Mesothelial cell of epicardium (in vitro differentiated cells): Measurements from ENCODE around the gene UTP14C. TPM values are rescaled to one million over a fixed set of nuclear protein-coding genes. Genes with fewer than 3 reads are reported as not detected.
"Not testable (repeated sequence)": the region's sequence is repeated elsewhere in the genome, so short reads cannot be mapped to it uniquely, and the experiment has no call there.

Experiments used
- DNase-seq, 2 experiments: peaks; one replicate each; pipeline ENCODE4 v3.0.0; 2021; ENCODE audit warnings: low spot score in 2 of 2; ENCODE audit not compliant: unreplicated experiment in 2 of 2
- H3K27ac Mint-ChIP-seq: 2 replicates; pipeline ENCODE4 v1.8.0; 2021; ENCODE audit warnings: mixed read lengths
- H3K27me3 Mint-ChIP-seq: 2 replicates; pipeline ENCODE4 v1.8.0; 2021; ENCODE audit warnings: low read depth, mixed read lengths
- H3K36me3 Mint-ChIP-seq: 2 replicates; pipeline ENCODE4 v1.8.0; 2021; ENCODE audit warnings: mixed read lengths
- H3K4me1 Mint-ChIP-seq: 2 replicates; pipeline ENCODE4 v1.8.0; 2021; ENCODE audit warnings: mixed read lengths
- H3K4me3 Mint-ChIP-seq: 2 replicates; pipeline ENCODE4 v1.8.0; 2021; ENCODE audit warnings: mild to moderate bottlenecking, moderate library complexity, mixed read lengths
- H3K9me3 Mint-ChIP-seq: 2 replicates; pipeline ENCODE4 v1.8.0; 2021; ENCODE audit warnings: mixed read lengths
- total RNA-seq: library from RNA; stranded (reverse); gene quantifications from 3 replicates; pipeline ENCODE4 v1.2.1, GENCODE V29; 2021
- TF ChIP-seq, protein P1 (sequence below): fragments of 200-600 bp; sonication (generic); IDR thresholded peaks from one replicate; pipeline ENCODE4 v1.5.0; 2021; ENCODE audit warnings: antibody characterized with exemption; ENCODE audit not compliant: unreplicated experiment

UTP14C gene
- total RNA-seq, 1 donor from 2014 or later: 27.1 TPM

DNA sequence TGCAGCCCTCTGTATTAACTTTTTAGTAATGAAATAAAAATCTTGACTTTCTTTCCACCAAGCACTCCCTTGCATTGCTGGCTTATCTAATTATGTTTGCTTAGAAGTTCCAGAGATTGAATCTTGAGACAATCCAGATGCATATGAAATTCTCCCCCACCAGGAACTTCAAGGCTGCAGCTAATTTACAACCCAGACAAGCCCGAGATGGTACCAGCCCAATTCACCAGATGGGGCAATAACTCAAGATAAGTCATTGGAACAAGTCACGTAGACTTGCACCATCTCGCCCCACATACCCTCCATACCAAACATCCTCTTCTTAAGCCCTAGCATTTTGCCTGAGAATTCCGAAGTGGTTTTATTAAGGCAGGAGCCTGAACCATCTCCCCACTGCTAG lies 29.0 kb downstream of the UTP14C start:
- peaks cover 10% of the 10 kb centered on the region for H3K36me3 Mint-ChIP-seq
- TF ChIP-seq, protein P1, sequence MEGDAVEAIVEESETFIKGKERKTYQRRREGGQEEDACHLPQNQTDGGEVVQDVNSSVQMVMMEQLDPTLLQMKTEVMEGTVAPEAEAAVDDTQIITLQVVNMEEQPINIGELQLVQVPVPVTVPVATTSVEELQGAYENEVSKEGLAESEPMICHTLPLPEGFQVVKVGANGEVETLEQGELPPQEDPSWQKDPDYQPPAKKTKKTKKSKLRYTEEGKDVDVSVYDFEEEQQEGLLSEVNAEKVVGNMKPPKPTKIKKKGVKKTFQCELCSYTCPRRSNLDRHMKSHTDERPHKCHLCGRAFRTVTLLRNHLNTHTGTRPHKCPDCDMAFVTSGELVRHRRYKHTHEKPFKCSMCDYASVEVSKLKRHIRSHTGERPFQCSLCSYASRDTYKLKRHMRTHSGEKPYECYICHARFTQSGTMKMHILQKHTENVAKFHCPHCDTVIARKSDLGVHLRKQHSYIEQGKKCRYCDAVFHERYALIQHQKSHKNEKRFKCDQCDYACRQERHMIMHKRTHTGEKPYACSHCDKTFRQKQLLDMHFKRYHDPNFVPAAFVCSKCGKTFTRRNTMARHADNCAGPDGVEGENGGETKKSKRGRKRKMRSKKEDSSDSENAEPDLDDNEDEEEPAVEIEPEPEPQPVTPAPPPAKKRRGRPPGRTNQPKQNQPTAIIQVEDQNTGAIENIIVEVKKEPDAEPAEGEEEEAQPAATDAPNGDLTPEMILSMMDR: no peak
- peak in 1 of 2 experiments; percentile 50 for DNase-seq
- peaks cover 35% of the 10 kb centered on the region for H3K4me1 Mint-ChIP-seq
- peaks cover 13% of the 10 kb centered on the region for H3K9me3 Mint-ChIP-seq
- H3K4me3 Mint-ChIP-seq: no peak overlapping the region
- no peaks in the 10 kb centered on the region for H3K27me3 Mint-ChIP-seq
- H3K27ac Mint-ChIP-seq: peak overlapping the region; percentile 93

DNA sequence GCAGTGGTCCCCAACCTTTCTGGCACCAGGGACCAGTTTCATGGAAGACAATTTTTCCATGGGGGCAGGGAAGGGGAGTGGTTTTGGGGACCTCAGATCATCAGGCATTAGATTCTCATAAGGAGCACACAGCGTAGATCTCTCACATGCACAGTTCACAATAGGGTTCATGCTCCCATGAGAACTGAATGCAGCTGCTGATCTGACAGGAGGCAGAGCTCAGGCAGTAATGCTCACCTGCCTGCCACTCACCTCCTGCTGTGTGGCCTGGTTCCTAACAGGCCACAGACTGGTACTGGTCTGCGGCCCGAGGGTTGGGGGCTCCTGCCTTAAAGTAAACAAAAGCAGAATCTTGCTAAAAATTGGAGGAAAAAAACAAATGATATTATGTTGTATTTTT lies 36.6 kb downstream of the UTP14C start:
- H3K4me3 Mint-ChIP-seq, H3K27me3 Mint-ChIP-seq, DNase-seq, H3K4me1 Mint-ChIP-seq: not testable (repeated sequence)
- Mint-ChIP-seq H3K27ac (peak overlapping the region; percentile 60), H3K9me3 (peaks cover 23% of the 10 kb centered on the region), H3K36me3 (peaks cover 27% of the 10 kb centered on the region)

DNA sequence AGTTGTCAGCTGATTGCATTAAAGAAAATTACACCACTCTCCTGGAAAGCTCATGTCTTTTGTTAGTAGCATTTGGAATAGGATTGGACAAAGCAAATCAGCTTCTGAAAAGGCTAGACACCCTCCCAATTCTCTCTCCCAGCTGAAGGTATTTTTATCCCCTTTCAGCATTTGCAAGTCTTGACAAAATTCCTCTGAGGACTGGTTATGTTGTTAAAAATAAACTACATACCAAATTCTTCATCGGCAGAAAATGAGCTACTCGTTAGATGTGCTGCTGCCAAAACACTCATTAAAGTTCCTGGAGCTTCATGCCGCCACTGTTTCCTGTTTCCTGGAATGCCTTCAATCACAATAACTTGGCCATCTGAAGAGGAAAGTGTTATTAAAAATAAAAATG lies 37.1 kb downstream of the UTP14C start:
- H3K4me3 Mint-ChIP-seq: no peak overlapping the region
- H3K4me1 Mint-ChIP-seq: peaks cover 5% of the 10 kb centered on the region
- no peak for DNase-seq
- H3K36me3 Mint-ChIP-seq: peaks cover 27% of the 10 kb centered on the region
- H3K27ac Mint-ChIP-seq: peak overlapping the region; percentile 60
- peaks cover 23% of the 10 kb centered on the region for H3K9me3 Mint-ChIP-seq
- TF ChIP-seq, protein P1: no peak
- no peaks in the 10 kb centered on the region for H3K27me3 Mint-ChIP-seq

DNA sequence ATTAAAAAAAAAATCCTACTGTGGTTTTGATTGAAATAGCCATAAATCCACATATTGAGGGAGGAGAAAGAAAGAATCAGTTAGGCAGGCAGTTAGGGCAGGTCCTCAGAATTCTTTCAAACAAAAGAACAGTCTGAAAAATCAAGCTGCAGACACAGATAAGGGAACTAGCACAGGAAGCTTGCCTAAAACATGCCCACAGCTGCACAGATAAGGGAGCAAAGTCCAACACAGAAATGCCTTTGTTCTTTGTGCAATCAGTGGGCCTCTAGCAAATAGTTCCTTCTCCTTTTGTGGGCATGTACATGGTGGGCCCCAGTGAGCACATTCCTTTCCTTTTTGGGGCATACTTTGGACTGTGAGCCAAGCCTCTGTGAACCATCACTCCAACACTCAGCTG lies 42.7 kb downstream of the UTP14C start:
- H3K9me3 Mint-ChIP-seq: peaks cover 54% of the 10 kb centered on the region
- H3K4me3 Mint-ChIP-seq: no peak overlapping the region
- H3K36me3 Mint-ChIP-seq: peaks cover 58% of the 10 kb centered on the region
- DNase-seq: no peak
- TF ChIP-seq, protein P1: no peak
- H3K27ac Mint-ChIP-seq: no peak overlapping the region
- no peaks in the 10 kb centered on the region for H3K4me1 Mint-ChIP-seq
- H3K27me3 Mint-ChIP-seq: no peaks in the 10 kb centered on the region

DNA sequence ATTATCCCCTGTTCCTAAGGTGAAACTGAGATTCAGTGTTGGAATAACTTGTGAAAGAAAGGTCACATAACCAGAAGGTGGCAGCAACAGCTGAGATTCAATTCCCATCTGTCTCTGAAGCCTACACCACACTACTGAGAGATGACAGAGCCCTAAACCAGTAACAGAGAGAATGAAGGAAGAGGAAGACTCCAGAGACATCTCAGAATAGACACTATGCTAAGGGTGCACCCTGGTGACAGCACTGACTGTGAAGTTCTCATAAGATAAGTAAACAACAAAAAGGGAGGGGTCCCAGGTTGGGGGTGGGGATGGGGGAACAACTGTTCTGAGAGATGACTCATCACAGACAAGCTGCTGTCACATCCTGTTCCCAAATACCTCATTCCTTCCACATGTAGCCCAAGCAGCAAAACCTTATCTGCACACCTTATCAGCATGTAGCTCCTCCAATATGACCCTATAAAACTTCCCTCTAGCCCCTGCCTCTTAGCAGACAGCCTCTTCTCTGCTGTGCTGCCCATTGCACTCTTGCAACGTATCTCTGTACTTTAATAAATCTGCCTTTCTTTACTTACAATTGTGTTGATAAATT lies 46.5 kb downstream of the UTP14C start:
- TF ChIP-seq, protein P1: no peak
- H3K27me3 Mint-ChIP-seq: no peaks in the 10 kb centered on the region
- no peak for DNase-seq
- H3K4me1 Mint-ChIP-seq: no peaks in the 10 kb centered on the region
- peaks cover 56% of the 10 kb centered on the region for H3K36me3 Mint-ChIP-seq
- no peak overlapping the region for H3K27ac Mint-ChIP-seq
- H3K4me3 Mint-ChIP-seq: no peak overlapping the region
- H3K9me3 Mint-ChIP-seq: peaks cover 59% of the 10 kb centered on the region

Other genes with a start within 250 kb of the UTP14C start
- gene DHRS12, start 220.5 kb upstream of the UTP14C start, total RNA-seq: 14.4 to 17.3 TPM (median 16.0 TPM) in 3 replicates
- gene TMEM272, start 179.5 kb upstream of the UTP14C start, total RNA-seq: 2.2 to 2.9 TPM (median 2.9 TPM) in 3 replicates
- not detected in 3 replicates for gene CCDC70, start 162.7 kb upstream of the UTP14C start, total RNA-seq
- 133 to 142 TPM (median 137 TPM) in 3 replicates for gene ATP7B, start 13.2 kb upstream of the UTP14C start, total RNA-seq
- gene ALG11, start 12.3 kb upstream of the UTP14C start, total RNA-seq: 65.7 to 68.7 TPM (median 66.2 TPM) in 3 replicates
- 4.3 to 5.1 TPM (median 4.9 TPM) in 3 replicates for gene NEK5, start 104.4 kb downstream of the UTP14C start, total RNA-seq
- 22.9 to 27.2 TPM (median 24.1 TPM) in 3 replicates for gene NEK3, start 134.9 kb downstream of the UTP14C start, total RNA-seq